Cardiac fibroblast (primary cell): ENCODE measurements around the gene PPP2R2B.

Experiments
- DNase-seq, 2 donors: peaks; one replicate each; pipeline versions ENCODE4 v3.0.0 to v3.0.0-alpha.2; 2010; ENCODE audit warnings: low read depth in 2 of 2
- H3K4me3 ChIP-seq, 2 donors: replicated peaks in 1 of 2; 1 replicate in 1 of 2; 2 replicates in 1 of 2; pipeline ENCODE4 v1.5.1; 2011; ENCODE audit warnings: low read depth in 2 of 2, low read length in 2 of 2, mild to moderate bottlenecking in 2 of 2, moderate library complexity in 1 of 2
- TF ChIP-seq, protein P1 (sequence below): IDR thresholded peaks from one replicate; pipeline ENCODE4 v1.5.1; 2011; ENCODE audit warnings: low read depth, mild to moderate bottlenecking, low read length, inconsistent platforms

PPP2R2B gene

DNA sequence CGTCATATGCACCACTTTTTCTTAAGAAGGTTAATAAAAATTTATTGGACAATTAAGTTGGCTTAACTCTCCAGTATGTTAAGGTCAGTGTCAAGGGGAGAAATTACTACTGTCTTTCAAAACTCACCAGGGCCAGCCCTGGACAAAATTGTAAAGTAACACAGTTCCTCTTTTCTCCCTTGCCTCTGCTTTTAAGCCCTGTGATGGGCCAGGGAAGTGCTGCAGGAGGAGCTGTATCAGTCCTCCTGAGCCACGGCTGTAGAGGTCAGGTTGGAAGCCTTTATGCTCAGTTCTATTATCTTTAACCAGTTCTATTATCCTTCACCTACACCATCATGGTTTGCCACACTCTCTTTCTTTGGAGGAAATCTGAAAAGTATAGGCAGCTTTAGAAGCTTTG, 11.5 kb upstream of the PPP2R2B start:
- DNase-seq, result no peak
- TF ChIP-seq, protein P1, sequence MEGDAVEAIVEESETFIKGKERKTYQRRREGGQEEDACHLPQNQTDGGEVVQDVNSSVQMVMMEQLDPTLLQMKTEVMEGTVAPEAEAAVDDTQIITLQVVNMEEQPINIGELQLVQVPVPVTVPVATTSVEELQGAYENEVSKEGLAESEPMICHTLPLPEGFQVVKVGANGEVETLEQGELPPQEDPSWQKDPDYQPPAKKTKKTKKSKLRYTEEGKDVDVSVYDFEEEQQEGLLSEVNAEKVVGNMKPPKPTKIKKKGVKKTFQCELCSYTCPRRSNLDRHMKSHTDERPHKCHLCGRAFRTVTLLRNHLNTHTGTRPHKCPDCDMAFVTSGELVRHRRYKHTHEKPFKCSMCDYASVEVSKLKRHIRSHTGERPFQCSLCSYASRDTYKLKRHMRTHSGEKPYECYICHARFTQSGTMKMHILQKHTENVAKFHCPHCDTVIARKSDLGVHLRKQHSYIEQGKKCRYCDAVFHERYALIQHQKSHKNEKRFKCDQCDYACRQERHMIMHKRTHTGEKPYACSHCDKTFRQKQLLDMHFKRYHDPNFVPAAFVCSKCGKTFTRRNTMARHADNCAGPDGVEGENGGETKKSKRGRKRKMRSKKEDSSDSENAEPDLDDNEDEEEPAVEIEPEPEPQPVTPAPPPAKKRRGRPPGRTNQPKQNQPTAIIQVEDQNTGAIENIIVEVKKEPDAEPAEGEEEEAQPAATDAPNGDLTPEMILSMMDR, result no peak
- no peak overlapping the region for H3K4me3 ChIP-seq

DNA sequence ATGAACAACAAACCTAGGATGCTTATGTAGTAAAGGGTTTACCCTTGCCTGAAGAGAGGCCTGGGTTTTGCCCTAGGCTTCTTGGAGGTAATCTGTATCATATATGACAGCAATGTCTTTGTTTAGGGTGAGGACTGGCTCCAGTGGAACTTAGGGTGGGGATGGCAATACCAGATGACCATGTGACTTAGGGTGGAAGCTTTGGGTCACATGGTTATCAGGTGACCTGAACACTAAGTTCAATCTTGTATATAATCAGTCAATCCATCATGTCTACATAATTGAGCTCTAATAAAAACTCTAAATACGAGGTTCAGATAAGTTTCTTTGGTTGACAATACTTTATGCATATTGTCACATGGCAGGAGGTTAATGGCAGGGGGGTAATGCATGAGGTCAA, 10.6 kb upstream of the PPP2R2B start:
- no peak overlapping the region for H3K4me3 ChIP-seq
- TF ChIP-seq, protein P1, result no peak
- DNase-seq, result no peak

- no peak overlapping the region for H3K4me3 ChIP-seq
- DNase-seq, result no peak
These were observed 9.9 kb upstream of the PPP2R2B start for GRCh38 chr5:146888351-146888978.

GRCh38 chr5:146884066-146884626, 5.6 kb upstream of the PPP2R2B start:
- TF ChIP-seq, protein P1, result no peak
- DNase-seq, result no peak
- H3K4me3 ChIP-seq, result no peak overlapping the region

More at GRCh38 chr5:146888351-146888978, 9.9 kb upstream of the PPP2R2B start:
- TF ChIP-seq, protein P1, result no peak

- H3K4me3 ChIP-seq, result no peak overlapping the region
- TF ChIP-seq, protein P1, result no peak
- no peak for DNase-seq
These were observed 5.0 kb upstream of the PPP2R2B start for GRCh38 chr5:146883511-146883910.

DNA sequence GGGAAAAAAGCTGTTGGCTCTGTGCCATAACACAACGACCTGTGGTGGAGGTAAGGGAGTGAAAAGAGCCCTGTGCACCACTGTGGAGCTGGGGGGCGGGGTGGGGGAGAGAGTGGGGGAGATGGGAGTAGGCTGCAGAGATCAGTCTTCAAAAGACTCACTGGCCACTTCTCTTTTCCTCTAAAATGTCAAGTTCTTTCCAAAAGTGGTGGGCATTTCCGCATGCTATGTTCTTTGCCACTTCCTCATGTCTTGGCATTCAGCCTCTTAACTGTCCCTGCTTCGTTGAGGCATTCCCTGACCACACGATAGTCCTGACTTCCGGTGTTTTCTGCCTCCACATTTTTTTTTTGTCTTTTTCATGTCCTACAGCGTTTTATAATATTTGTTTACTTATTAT, 2.4 kb upstream of the PPP2R2B start:
- no peak overlapping the region for H3K4me3 ChIP-seq
- DNase-seq, result no peak
- TF ChIP-seq, protein P1, result no peak
